ENCODE data around the gene GABRP.

DNA sequence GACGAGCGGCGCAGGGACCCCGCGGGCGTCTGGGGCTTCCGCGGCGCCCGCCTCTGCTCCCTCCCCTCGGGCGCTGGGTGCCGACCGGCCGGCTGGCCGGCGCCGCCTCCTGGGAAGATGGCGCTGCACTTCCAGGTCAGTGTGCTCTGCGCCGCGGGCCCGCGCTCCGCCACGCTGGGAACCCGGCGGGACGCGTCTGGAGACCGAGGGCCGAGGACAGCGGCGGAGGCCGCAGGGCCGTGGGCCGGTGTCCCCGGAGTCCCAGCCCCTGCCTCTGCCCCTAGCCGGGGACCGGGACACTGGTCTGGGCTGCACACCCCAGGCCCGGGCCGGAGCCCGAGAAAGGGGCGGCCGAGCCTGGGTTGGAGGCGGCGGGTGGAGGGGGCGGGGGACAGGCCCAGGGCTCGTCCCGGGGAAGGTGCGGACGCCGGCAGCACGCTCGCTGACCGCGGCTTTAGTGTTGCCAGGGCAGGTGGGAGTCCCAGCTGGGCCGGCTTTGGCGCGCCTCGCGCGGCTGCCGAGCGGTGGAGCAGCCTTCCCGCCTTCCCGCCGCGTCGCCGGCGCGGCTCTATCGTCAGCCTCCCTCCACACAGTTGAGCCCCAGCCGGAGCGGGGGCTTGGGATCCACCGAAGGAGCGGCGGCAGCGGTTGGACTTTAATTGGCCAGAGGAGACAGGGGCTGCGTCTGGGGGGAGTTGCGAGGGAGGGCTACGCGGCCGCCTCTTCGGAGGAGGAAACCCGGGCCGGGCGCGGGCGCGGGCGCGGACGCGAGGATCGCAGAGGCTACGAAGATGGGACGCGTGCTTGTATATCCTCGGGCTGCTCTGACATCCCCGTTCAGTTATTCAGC, 78.6 kb downstream of the GABRP start, which contains the start of gene RANBP17:
- TF ChIP-seq, protein P1, sequence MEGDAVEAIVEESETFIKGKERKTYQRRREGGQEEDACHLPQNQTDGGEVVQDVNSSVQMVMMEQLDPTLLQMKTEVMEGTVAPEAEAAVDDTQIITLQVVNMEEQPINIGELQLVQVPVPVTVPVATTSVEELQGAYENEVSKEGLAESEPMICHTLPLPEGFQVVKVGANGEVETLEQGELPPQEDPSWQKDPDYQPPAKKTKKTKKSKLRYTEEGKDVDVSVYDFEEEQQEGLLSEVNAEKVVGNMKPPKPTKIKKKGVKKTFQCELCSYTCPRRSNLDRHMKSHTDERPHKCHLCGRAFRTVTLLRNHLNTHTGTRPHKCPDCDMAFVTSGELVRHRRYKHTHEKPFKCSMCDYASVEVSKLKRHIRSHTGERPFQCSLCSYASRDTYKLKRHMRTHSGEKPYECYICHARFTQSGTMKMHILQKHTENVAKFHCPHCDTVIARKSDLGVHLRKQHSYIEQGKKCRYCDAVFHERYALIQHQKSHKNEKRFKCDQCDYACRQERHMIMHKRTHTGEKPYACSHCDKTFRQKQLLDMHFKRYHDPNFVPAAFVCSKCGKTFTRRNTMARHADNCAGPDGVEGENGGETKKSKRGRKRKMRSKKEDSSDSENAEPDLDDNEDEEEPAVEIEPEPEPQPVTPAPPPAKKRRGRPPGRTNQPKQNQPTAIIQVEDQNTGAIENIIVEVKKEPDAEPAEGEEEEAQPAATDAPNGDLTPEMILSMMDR (IDR thresholded peaks at IDR 0.05), result no peak
- no peak for TF ChIP-seq POLR2A (IDR thresholded peaks at IDR 0.05)
